GM12878 (cell line): ENCODE data around the gene KRCC1.

Source experiments
- BMI1 ChIP-seq: fragments of 450-650 bp; IDR thresholded peaks from 2 replicates; pipeline ENCODE4 v1.6.1; 2016; ENCODE audit warnings: mild to moderate bottlenecking, moderate library complexity, borderline replicate concordance
- ESRRA ChIP-seq: IDR thresholded peaks from 2 replicates; pipeline ENCODE4 v1.6.1; 2012; ENCODE audit warnings: mild to moderate bottlenecking, low read length, improper control_type of control experiment
- PAX5 ChIP-seq: IDR thresholded peaks from 2 replicates; pipeline ENCODE4 v1.6.1; 2011; ENCODE audit warnings: low read depth, low read length, borderline replicate concordance
- POLR2A ChIP-seq: IDR thresholded peaks from 2 replicates; pipeline ENCODE4 v1.6.1; 2011; ENCODE audit warnings: low read depth, mild to moderate bottlenecking, low read length
- POU2F2 ChIP-seq: IDR thresholded peaks from 3 replicates; pipeline ENCODE4 v1.6.1; 2011; ENCODE audit warnings: low read depth, mild to moderate bottlenecking, low read length, borderline replicate concordance
- RAD21 ChIP-seq: IDR thresholded peaks from 2 replicates; pipeline ENCODE4 v1.6.1; 2011; ENCODE audit warnings: mild to moderate bottlenecking, low read depth, low read length, moderate library complexity; ENCODE audit not compliant: insufficient read depth
- TAF1 ChIP-seq: IDR thresholded peaks from 2 replicates; pipeline ENCODE4 v1.6.1; 2011; ENCODE audit warnings: mild to moderate bottlenecking, low read depth, low read length, borderline replicate concordance
- TF ChIP-seq, protein P1 (sequence below), 3 experiments: IDR thresholded peaks in 2 of 3; conservative IDR thresholded peaks in 1 of 3; 2 replicates each; pipeline ENCODE4 v1.5.1; 2011; ENCODE audit warnings: low read depth in 3 of 3, low read length in 3 of 3, mild to moderate bottlenecking in 3 of 3, control low read depth in 2 of 3, moderate library complexity in 2 of 3, inconsistent platforms in 1 of 3, mixed read lengths in 1 of 3; ENCODE audit not compliant: control insufficient read depth in 2 of 3, insufficient read depth in 1 of 3; ENCODE audit errors: extremely low read depth in 1 of 3

DNA sequence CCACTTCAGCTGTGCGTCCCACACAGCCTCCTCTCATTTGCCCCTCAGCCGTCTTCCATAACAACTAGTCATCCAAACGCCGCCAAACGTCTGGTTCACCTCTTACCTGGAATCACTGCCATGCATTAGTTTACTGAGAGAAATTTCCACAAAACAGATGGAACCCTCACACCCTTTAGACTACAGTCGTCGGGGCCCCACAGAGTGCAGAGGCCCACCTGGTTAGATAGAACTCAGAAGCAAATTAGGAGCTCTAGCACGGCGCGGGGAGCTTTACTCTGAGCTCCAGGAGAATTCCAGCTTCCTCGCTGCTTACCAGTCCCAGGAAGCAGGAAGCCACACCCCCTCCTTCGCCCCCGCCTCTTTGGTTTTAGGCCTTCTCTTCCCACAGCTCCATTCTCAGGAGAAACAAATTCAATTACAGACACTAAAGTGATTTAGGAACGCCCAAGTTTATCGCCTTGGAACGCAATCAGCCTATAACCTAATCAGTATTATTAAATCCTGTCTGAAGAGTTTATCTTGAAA lies 48.6 kb downstream of the KRCC1 start:
- TF ChIP-seq RAD21 (no peak), ESRRA (no peak), POLR2A (no peak), TAF1 (no peak), POU2F2 (no peak), PAX5 (no peak), BMI1 (no peak)
- TF ChIP-seq, protein P1, sequence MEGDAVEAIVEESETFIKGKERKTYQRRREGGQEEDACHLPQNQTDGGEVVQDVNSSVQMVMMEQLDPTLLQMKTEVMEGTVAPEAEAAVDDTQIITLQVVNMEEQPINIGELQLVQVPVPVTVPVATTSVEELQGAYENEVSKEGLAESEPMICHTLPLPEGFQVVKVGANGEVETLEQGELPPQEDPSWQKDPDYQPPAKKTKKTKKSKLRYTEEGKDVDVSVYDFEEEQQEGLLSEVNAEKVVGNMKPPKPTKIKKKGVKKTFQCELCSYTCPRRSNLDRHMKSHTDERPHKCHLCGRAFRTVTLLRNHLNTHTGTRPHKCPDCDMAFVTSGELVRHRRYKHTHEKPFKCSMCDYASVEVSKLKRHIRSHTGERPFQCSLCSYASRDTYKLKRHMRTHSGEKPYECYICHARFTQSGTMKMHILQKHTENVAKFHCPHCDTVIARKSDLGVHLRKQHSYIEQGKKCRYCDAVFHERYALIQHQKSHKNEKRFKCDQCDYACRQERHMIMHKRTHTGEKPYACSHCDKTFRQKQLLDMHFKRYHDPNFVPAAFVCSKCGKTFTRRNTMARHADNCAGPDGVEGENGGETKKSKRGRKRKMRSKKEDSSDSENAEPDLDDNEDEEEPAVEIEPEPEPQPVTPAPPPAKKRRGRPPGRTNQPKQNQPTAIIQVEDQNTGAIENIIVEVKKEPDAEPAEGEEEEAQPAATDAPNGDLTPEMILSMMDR (IDR thresholded peaks at IDR 0.05 in 2 of 3, conservative IDR thresholded peaks at IDR 0.05 in 1 of 3; ENCODE audit: control insufficient read depth in 2 of 3, extremely low read depth in 1 of 3, insufficient read depth in 1 of 3, low read depth in 3 of 3, low read length in 3 of 3) = no peak
